SK-N-SH (cell line): ENCODE data around the gene CDH15. TPM values are rescaled to one million over a fixed set of nuclear protein-coding genes. Genes with fewer than 3 reads are reported as not detected.

Source experiments
- CTCF ChIA-PET: fragments of 300-600, 350-600 bp; formaldehyde crosslinking; extraction: SDS; loops from one replicate; lab custom pipeline; 2021; lab: Yijun Ruan, JAX
- POLR2A ChIA-PET: fragments of 350-600 bp; sonication (Branson Sonifier 250); formaldehyde crosslinking; extraction: SDS; loops from one replicate; lab custom pipeline; 2020; ENCODE audit warnings: antibody characterized with exemption, inconsistent platforms; lab: Yijun Ruan, JAX
- DNase-seq: peaks from one replicate; pipeline ENCODE4 v3.0.0; 2012
- H2AFZ ChIP-seq: fragments of 200-600 bp; sonication (generic); 2 replicates; pipeline ENCODE4 v1.8.1; 2016; ENCODE audit warnings: antibody characterized with exemption, mild to moderate bottlenecking, low read depth
- H3F3A ChIP-seq: fragments of 200-600 bp; sonication (generic); replicated peaks from 2 replicates; pipeline ENCODE3; 2016; ENCODE audit warnings: antibody characterized with exemption, mild to moderate bottlenecking; ENCODE audit not compliant: insufficient read depth
- H3K27ac ChIP-seq, 2 experiments: fragments of 200-500 bp in 1 of 2; fragments of 200-600 bp in 1 of 2; sonication (Bioruptor generic) in 1 of 2; sonication (generic), shearing (Covaris generic) in 1 of 2; 2 replicates each; pipeline versions ENCODE4 v1.5.1 to v1.6.1; 2014 to 2016; ENCODE audit warnings: low read depth in 2 of 2, inconsistent platforms in 1 of 2, low read length in 1 of 2, mild to moderate bottlenecking in 1 of 2, mixed read lengths in 1 of 2
- H3K27me3 ChIP-seq: fragments of 200-600 bp; sonication (generic), shearing (Covaris generic); 2 replicates; pipeline ENCODE4 v1.6.1; 2016; ENCODE audit warnings: mixed run types; ENCODE audit not compliant: insufficient read depth
- H3K36me3 ChIP-seq, 2 experiments: fragments of 200-500 bp in 1 of 2; fragments of 200-600 bp in 1 of 2; sonication (Bioruptor generic) in 1 of 2; sonication (generic) in 1 of 2; replicated peaks in 1 of 2; 2 replicates each; pipeline versions ENCODE3 to v1.5.1; 2014 to 2016; ENCODE audit warnings: low read length in 1 of 2, mild to moderate bottlenecking in 1 of 2; ENCODE audit not compliant: insufficient read depth in 2 of 2, control insufficient read depth in 1 of 2
- H3K4me1 ChIP-seq, 2 experiments: fragments of 200-500 bp in 1 of 2; fragments of 200-600 bp in 1 of 2; sonication (Bioruptor generic) in 1 of 2; sonication (generic), shearing (Covaris generic) in 1 of 2; 2 replicates each; pipeline versions ENCODE4 v1.5.1 to v1.6.1; 2014 to 2016; ENCODE audit warnings: low read depth in 1 of 2, low read length in 1 of 2, mixed run types in 1 of 2; ENCODE audit not compliant: insufficient read depth in 2 of 2, control insufficient read depth in 1 of 2
- H3K4me2 ChIP-seq: fragments of 200-600 bp; sonication (generic), shearing (Covaris generic); 2 replicates; pipeline ENCODE4 v1.6.1; 2017; ENCODE audit warnings: mixed run types
- H3K4me3 ChIP-seq, 2 experiments: fragments of 200-500 bp in 1 of 2; fragments of 200-600 bp in 1 of 2; sonication (Bioruptor generic) in 1 of 2; sonication (generic), shearing (Covaris generic) in 1 of 2; 2 replicates each; pipeline versions ENCODE4 v1.5.1 to v1.8.1; 2014 to 2016; ENCODE audit warnings: low read depth in 2 of 2, inconsistent platforms in 1 of 2, low read length in 1 of 2, mild to moderate bottlenecking in 1 of 2, mixed read lengths in 1 of 2, moderate library complexity in 1 of 2
- H3K79me2 ChIP-seq: fragments of 200-600 bp; sonication (generic); 2 replicates; pipeline ENCODE4 v1.8.1; 2017; ENCODE audit warnings: mild to moderate bottlenecking; ENCODE audit not compliant: insufficient read depth
- H3K9ac ChIP-seq: fragments of 200-600 bp; sonication (generic); 2 replicates; pipeline ENCODE4 v1.6.1; 2017; ENCODE audit warnings: mixed run types
- H3K9me2 ChIP-seq: fragments of 200-600 bp; sonication (generic); 2 replicates; pipeline ENCODE4 v1.6.1; 2017; ENCODE audit warnings: mixed run types
- H3K9me3 ChIP-seq: fragments of 200-600 bp; sonication (generic); 2 replicates; pipeline ENCODE4 v1.6.1; 2017; ENCODE audit warnings: mixed run types, mild to moderate bottlenecking, moderate library complexity
- H4K20me1 ChIP-seq: fragments of 200-600 bp; sonication (generic); 2 replicates; pipeline ENCODE4 v1.6.1; 2017; ENCODE audit warnings: mild to moderate bottlenecking, mixed run types; ENCODE audit not compliant: insufficient read depth
- RCOR1 ChIP-seq: fragments of 150-350 bp; IDR thresholded peaks from 2 replicates; pipeline ENCODE4 v1.6.1; 2017; ENCODE audit warnings: antibody characterized with exemption, low read length
- RFX5 ChIP-seq: IDR thresholded peaks from 2 replicates; pipeline ENCODE4 v1.6.1; 2012; ENCODE audit warnings: mild to moderate bottlenecking, improper control_type of control experiment, low read length
- RXRA ChIP-seq: IDR thresholded peaks from 2 replicates; pipeline ENCODE4 v1.4.0; 2012; ENCODE audit warnings: low read depth, mild to moderate bottlenecking, borderline replicate concordance
- WGBS: methylation state at CpG from one replicate; pipeline ENCODE4 v1.1.6; 2017; ENCODE audit warnings: low lambda C conversion rate; 5-methylcytosine and 5-hydroxymethylcytosine counted together
- polyA plus RNA-seq, 3 experiments: library from polyadenylated mRNA; depleted of rRNA; stranded (reverse); fragments of >200 nt; gene quantifications; 2 replicates each; pipeline ENCODE4 v1.2.3, GENCODE V29; 2012
- TF ChIP-seq, protein P1 (sequence below): IDR thresholded peaks from 2 replicates; pipeline ENCODE4 v1.4.0; 2012; ENCODE audit warnings: low read depth, borderline replicate concordance
- TF ChIP-seq, protein P2 (sequence below): fragments of 200-600 bp; sonication (generic); IDR thresholded peaks from 2 replicates; pipeline ENCODE4 v1.6.1; 2017; ENCODE audit warnings: antibody characterized with exemption, mild to moderate bottlenecking, moderate library complexity

Gene CDH15
- polyA plus RNA-seq, 1 of the 3 experiments (the other 2 are of a cell fraction) = 0.03 TPM

DNA sequence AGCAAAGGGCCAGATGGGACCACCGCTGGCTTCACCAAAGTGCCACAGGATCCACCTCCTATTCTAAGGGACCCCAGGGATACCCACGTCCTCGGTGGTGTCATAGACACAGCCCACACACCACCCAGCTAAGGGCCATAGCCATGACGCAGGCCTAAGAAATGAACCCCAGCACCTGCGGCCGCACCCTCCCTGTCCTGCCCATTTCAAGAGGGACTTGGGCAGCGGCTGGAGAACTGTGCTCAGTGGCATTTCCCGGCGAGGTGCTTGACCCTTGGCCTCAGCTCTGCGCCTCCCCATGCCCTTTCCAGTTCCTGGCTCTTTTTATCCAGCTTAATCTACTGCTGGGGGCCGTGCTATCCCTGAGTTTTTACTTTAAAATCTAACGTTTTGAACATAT is 73.2 kb downstream of the CDH15 start:
- 0 out of 2 replicates have a peak, but pooled peaks cover 8% of the 10 kb centered on the region for H3K79me2 ChIP-seq
- TF ChIP-seq RXRA (no peak), RFX5 (no peak), RCOR1 (no peak)
- TF ChIP-seq, protein P1, sequence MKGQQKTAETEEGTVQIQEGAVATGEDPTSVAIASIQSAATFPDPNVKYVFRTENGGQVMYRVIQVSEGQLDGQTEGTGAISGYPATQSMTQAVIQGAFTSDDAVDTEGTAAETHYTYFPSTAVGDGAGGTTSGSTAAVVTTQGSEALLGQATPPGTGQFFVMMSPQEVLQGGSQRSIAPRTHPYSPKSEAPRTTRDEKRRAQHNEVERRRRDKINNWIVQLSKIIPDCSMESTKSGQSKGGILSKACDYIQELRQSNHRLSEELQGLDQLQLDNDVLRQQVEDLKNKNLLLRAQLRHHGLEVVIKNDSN = no peak
- TF ChIP-seq, protein P2, sequence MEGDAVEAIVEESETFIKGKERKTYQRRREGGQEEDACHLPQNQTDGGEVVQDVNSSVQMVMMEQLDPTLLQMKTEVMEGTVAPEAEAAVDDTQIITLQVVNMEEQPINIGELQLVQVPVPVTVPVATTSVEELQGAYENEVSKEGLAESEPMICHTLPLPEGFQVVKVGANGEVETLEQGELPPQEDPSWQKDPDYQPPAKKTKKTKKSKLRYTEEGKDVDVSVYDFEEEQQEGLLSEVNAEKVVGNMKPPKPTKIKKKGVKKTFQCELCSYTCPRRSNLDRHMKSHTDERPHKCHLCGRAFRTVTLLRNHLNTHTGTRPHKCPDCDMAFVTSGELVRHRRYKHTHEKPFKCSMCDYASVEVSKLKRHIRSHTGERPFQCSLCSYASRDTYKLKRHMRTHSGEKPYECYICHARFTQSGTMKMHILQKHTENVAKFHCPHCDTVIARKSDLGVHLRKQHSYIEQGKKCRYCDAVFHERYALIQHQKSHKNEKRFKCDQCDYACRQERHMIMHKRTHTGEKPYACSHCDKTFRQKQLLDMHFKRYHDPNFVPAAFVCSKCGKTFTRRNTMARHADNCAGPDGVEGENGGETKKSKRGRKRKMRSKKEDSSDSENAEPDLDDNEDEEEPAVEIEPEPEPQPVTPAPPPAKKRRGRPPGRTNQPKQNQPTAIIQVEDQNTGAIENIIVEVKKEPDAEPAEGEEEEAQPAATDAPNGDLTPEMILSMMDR = no peak
- peaks cover 0 to 4% of the 10 kb centered on the region in 2 experiments; a peak in 2 of 4 replicates for H3K4me1 ChIP-seq
- no peaks in the 10 kb centered on the region for H3K9me2 ChIP-seq
- no peak for DNase-seq
- no peak overlapping the region for H3K4me2 ChIP-seq
- H2AFZ ChIP-seq = no peak overlapping the region
- 45% methylated on average over 5 of the region's 12 CpGs for WGBS
- no peaks in the 10 kb centered on the region for H3K36me3 ChIP-seq
- no peak overlapping the region for H3K27ac ChIP-seq
- ChIA-PET POLR2A (no interaction called here), CTCF (no interaction called here)
- H3K4me3 ChIP-seq = no peak overlapping the region
- no peaks in the 10 kb centered on the region for H4K20me1 ChIP-seq
- H3K9ac ChIP-seq = no peak overlapping the region
- no peaks in the 10 kb centered on the region for H3K9me3 ChIP-seq
- H3F3A ChIP-seq = peaks cover 9% of the 10 kb centered on the region
- no peaks in the 10 kb centered on the region for H3K27me3 ChIP-seq

Other genes starting within 250 kb of the CDH15 start
- gene CBFA2T3, start 194.5 kb upstream of the CDH15 start, polyA plus RNA-seq (2012; rRNA removed) = not detected in 2 replicates
- 14.9 and 18.8 TPM in 2 replicates for gene ACSF3, start 77.9 kb upstream of the CDH15 start, polyA plus RNA-seq (2012; rRNA removed)
- gene SLC22A31, start 28.8 kb downstream of the CDH15 start, polyA plus RNA-seq (2012; rRNA removed) = 0.07 and 0.16 TPM in 2 replicates
- 6.2 and 10.8 TPM in 2 replicates for gene ZNF778, start 46.0 kb downstream of the CDH15 start, polyA plus RNA-seq (2012; rRNA removed)